IMR-90 (cell line): ENCODE results near the gene RNF40. TPM values are rescaled to one million over a fixed set of nuclear protein-coding genes. Genes with fewer than 3 reads are reported as not detected.
A peak's percentile ranks its signal among the peaks of the same experiment; 100 is the strongest.

ENCODE experiments used
- ATAC-seq: fragments of 200-7000 bp; cut with Tn5 transposase; 2 replicates; pipeline ENCODE4 v1.9.1; 2020; ENCODE audit warnings: low read depth, mild to moderate bottlenecking, moderate library complexity
- BruUV-seq: library from RNA; stranded (reverse); fragments of 400-500 nt; replicated peaks from 2 replicates; lab custom pipeline; 2021; lab: Mats Ljungman, UMichigan
- CTCF ChIA-PET: fragments of 300-600 bp; formaldehyde crosslinking; extraction: SDS; loops from one replicate; lab custom pipeline; 2021; ENCODE audit warnings: antibody characterized with exemption; lab: Yijun Ruan, JAX
- POLR2A ChIA-PET: fragments of 300-600 bp; sonication (Branson Sonifier 250); formaldehyde crosslinking; loops from one replicate; lab custom pipeline; 2022; ENCODE audit warnings: antibody characterized with exemption; ENCODE audit not compliant: unreplicated experiment; lab: Charles Lee
- DNase-seq: peaks from one replicate; pipeline ENCODE4 v3.0.0; 2013
- H2AFZ ChIP-seq: replicated peaks from 2 replicates; pipeline ENCODE3; 2013; ENCODE audit warnings: low read length, mild to moderate bottlenecking; ENCODE audit not compliant: poor library complexity
- H2AK5ac ChIP-seq: 2 replicates; pipeline ENCODE4 v1.6.1; 2013; ENCODE audit warnings: low read depth, low read length, inconsistent platforms
- H2AK9ac ChIP-seq: replicated peaks from 2 replicates; pipeline ENCODE3; 2013; ENCODE audit warnings: mild to moderate bottlenecking, low read depth, low read length, moderate library complexity; ENCODE audit not compliant: poor library complexity
- H2BK120ac ChIP-seq: 2 replicates; pipeline ENCODE4 v1.6.1; 2013; ENCODE audit warnings: low read depth, low read length, inconsistent platforms
- H2BK15ac ChIP-seq: 3 replicates; pipeline ENCODE4 v1.6.1; 2013; ENCODE audit warnings: low read depth, low read length, inconsistent platforms
- H2BK20ac ChIP-seq: 2 replicates; pipeline ENCODE4 v1.6.1; 2013; ENCODE audit warnings: low read depth, mild to moderate bottlenecking, inconsistent platforms, low read length, moderate library complexity
- H2BK5ac ChIP-seq: 2 replicates; pipeline ENCODE4 v1.6.1; 2013; ENCODE audit warnings: mild to moderate bottlenecking, low read depth, low read length, inconsistent platforms; ENCODE audit not compliant: poor library complexity, severe bottlenecking
- H3K14ac ChIP-seq: replicated peaks from 2 replicates; pipeline ENCODE4 v1.6.1; 2013; ENCODE audit warnings: low read depth, low read length, inconsistent platforms
- H3K18ac ChIP-seq: 2 replicates; pipeline ENCODE4 v1.6.1; 2013; ENCODE audit warnings: low read depth, low read length, control low read depth
- H3K23ac ChIP-seq: 2 replicates; pipeline ENCODE4 v1.6.1; 2013; ENCODE audit warnings: low read depth, low read length, inconsistent platforms
- H3K27ac ChIP-seq: 2 replicates; pipeline ENCODE4 v1.5.1; 2013; ENCODE audit warnings: mild to moderate bottlenecking, control low read depth, low read length; ENCODE audit not compliant: insufficient read depth
- H3K27me3 ChIP-seq: 2 replicates; pipeline ENCODE4 v1.6.1; 2013; ENCODE audit warnings: low read length; ENCODE audit not compliant: control insufficient read depth, insufficient read depth
- H3K36me3 ChIP-seq: 2 replicates; pipeline ENCODE4 v1.6.1; 2013; ENCODE audit warnings: low read length, mixed read lengths; ENCODE audit not compliant: control insufficient read depth, insufficient read depth
- H3K4ac ChIP-seq: 2 replicates; pipeline ENCODE4 v1.6.1; 2013; ENCODE audit warnings: low read depth, low read length, inconsistent platforms
- H3K4me1 ChIP-seq: 2 replicates; pipeline ENCODE4 v1.6.1; 2013; ENCODE audit warnings: low read length, mixed read lengths; ENCODE audit not compliant: control insufficient read depth, insufficient read depth
- H3K4me2 ChIP-seq: 2 replicates; pipeline ENCODE4 v1.6.1; 2013; ENCODE audit warnings: low read depth, mild to moderate bottlenecking, control low read depth, low read length, moderate library complexity
- H3K4me3 ChIP-seq: 2 replicates; pipeline ENCODE4 v1.5.1; 2013; ENCODE audit warnings: low read depth, mild to moderate bottlenecking, control low read depth, low read length, moderate library complexity; ENCODE audit not compliant: insufficient read depth
- H3K56ac ChIP-seq: 2 replicates; pipeline ENCODE4 v1.6.1; 2013; ENCODE audit warnings: low read length, inconsistent platforms; ENCODE audit not compliant: insufficient read depth; ENCODE audit errors: extremely low read depth
- H3K79me1 ChIP-seq, 2 experiments: 2 replicates each; pipeline ENCODE4 v1.6.1; 2013; ENCODE audit warnings: low read length in 2 of 2, inconsistent platforms in 1 of 2, low read depth in 1 of 2
- H3K9ac ChIP-seq: 2 replicates; pipeline ENCODE4 v1.6.1; 2013; ENCODE audit warnings: low read depth, low read length, control low read depth
- H3K9me1 ChIP-seq: 2 replicates; pipeline ENCODE4 v1.6.1; 2013; ENCODE audit warnings: low read length, inconsistent platforms; ENCODE audit not compliant: insufficient read depth
- H3K9me3 ChIP-seq: 2 replicates; pipeline ENCODE4 v1.6.1; 2013; ENCODE audit warnings: low read length; ENCODE audit not compliant: control insufficient read depth, insufficient read depth
- H4K20me1 ChIP-seq: 2 replicates; pipeline ENCODE4 v1.6.1; 2013; ENCODE audit warnings: low read length, inconsistent platforms; ENCODE audit not compliant: insufficient read depth
- H4K5ac ChIP-seq: 2 replicates; pipeline ENCODE4 v1.6.1; 2013; ENCODE audit warnings: mild to moderate bottlenecking, low read depth, low read length, control low read depth
- H4K8ac ChIP-seq, 2 experiments: 2 replicates each; pipeline ENCODE4 v1.6.1; 2013; ENCODE audit warnings: low read depth in 2 of 2, low read length in 2 of 2, control low read depth in 1 of 2, inconsistent platforms in 1 of 2
- H4K91ac ChIP-seq: 2 replicates; pipeline ENCODE4 v1.6.1; 2013; ENCODE audit warnings: low read depth, low read length, inconsistent platforms; ENCODE audit not compliant: insufficient read depth
- CEBPB ChIP-seq: IDR thresholded peaks from 2 replicates; pipeline ENCODE4 v1.6.1; 2012; ENCODE audit warnings: low read depth, low read length, improper control_type of control experiment
- CHD1 ChIP-seq: IDR thresholded peaks from 2 replicates; pipeline ENCODE4 v1.6.1; 2012; ENCODE audit warnings: low read depth, low read length, improper control_type of control experiment
- ELK1 ChIP-seq: fragments of 150-350 bp; IDR thresholded peaks from 2 replicates; pipeline ENCODE4 v1.6.1; 2016; ENCODE audit warnings: low read depth, mild to moderate bottlenecking, low read length, moderate library complexity, borderline replicate concordance
- NFE2L2 ChIP-seq: fragments of 150-350 bp; IDR thresholded peaks from 2 replicates; pipeline ENCODE4 v1.6.1; 2016; ENCODE audit warnings: low read depth, mild to moderate bottlenecking, low read length
- SMC3 ChIP-seq: fragments of 150-350 bp; IDR thresholded peaks from 2 replicates; pipeline ENCODE4 v1.6.1; 2016; ENCODE audit warnings: low read depth, mild to moderate bottlenecking, antibody characterized with exemption, low read length, moderate library complexity
- WGBS, 2 experiments: methylation state at CpG; one replicate each; pipeline versions ENCODE4 v1.1.5 to v1.1.7; 2013; ENCODE audit warnings: missing lambda C conversion rate in 2 of 2; ENCODE audit not compliant: insufficient read length in 1 of 2; ENCODE audit errors: extremely low coverage in 2 of 2; 5-methylcytosine and 5-hydroxymethylcytosine counted together
- dilution Hi-C: fragments of 300-500 bp; cut with HindIII; formaldehyde crosslinking; loops from one replicate; pipeline ENCODE4 v1.14.3; 2018; ENCODE audit warnings: low sequenced_read_pairs; ENCODE audit not compliant: unreplicated experiment
- in situ Hi-C: fragments of 300-500 bp; cut with MboI; formaldehyde crosslinking; loops from 3 replicates; pipeline ENCODE4 v1.14.3; 2019; ENCODE audit warnings: low sequenced_read_pairs, inconsistent platforms, mixed read lengths
- intact Hi-C: fragments of 100-400 bp; cut with micrococcal nuclease; formaldehyde crosslinking; loops from 2 replicates; pipeline ENCODE4 v1.10.0; 2022
- polyA plus RNA-seq, 3 experiments: library from polyadenylated mRNA; depleted of rRNA; stranded (reverse); fragments of >200 nt; gene quantifications; 2 replicates each; pipeline ENCODE4 v1.2.3, GENCODE V29; 2012; ENCODE audit warnings: low replicate concordance in 1 of 3
- total RNA-seq: library from RNA; depleted of rRNA; stranded (reverse); fragments of >200 nt; gene quantifications from 2 replicates; pipeline ENCODE4 v1.2.3, GENCODE V29; 2012

RNF40 gene
- total and polyA plus RNA-seq, 2 of the 4 experiments (the other 2 are of a cell fraction) = 46.7 to 72.4 TPM

GRCh38 chr16:30715750-30716445, 46.2 kb upstream of the RNF40 start:
- Histone ChIP-seq H2AK9ac (peak overlapping the region; percentile 16), H2BK120ac (no peak overlapping the region), H3K56ac (no peak overlapping the region), H3K23ac (no peak overlapping the region), H3K4me1 (peaks cover 5% of the 10 kb centered on the region; the same call in 1 of the 2 replicates), H4K20me1 (peaks cover 14% of the 10 kb centered on the region), H3K9me3 (no peaks in the 10 kb centered on the region), H4K8ac (no peak overlapping the region), H3K4me2 (no peak overlapping the region), H3K27ac (no peak overlapping the region), H3K79me1 (peaks cover 32 to 57% of the 10 kb centered on the region in 2 experiments), H3K14ac (no peak overlapping the region), H3K9me1 (peaks cover 7% of the 10 kb centered on the region; the same call in 1 of the 2 replicates), H3K36me3 (peaks cover 66% of the 10 kb centered on the region), H3K18ac (no peak overlapping the region), H2BK5ac (no peak overlapping the region), H2BK20ac (no peak overlapping the region), H3K4me3 (no peak overlapping the region), H4K5ac (no peak overlapping the region), H3K27me3 (no peaks in the 10 kb centered on the region), H2BK15ac (no peak overlapping the region), H2AK5ac (no peak overlapping the region), H4K91ac (no peak overlapping the region), H3K9ac (no peak overlapping the region), H3K4ac (no peak overlapping the region), H2AFZ (no peak overlapping the region)
- DNase-seq (peak; percentile 36), ATAC-seq (no peak)
- in situ Hi-C loops (no loop called here), dilution Hi-C loops (no loop called here), intact Hi-C loops (no loop called here)
- ChIA-PET CTCF (no interaction called here), POLR2A (no interaction called here)
- TF ChIP-seq SMC3 = no peak
- no peak for TF ChIP-seq CEBPB
- TF ChIP-seq CHD1 = no peak
- no peak for TF ChIP-seq ELK1
- no peak for TF ChIP-seq NFE2L2
- no CpG with 5 or more reads among the region's 17 CpGs for WGBS, 2 experiments
- no TSS peak for BruUV-seq
